Testis (tissue), 5 donors: Measurements from ENCODE around the gene LRRC15. TPM values are rescaled to one million over a fixed set of nuclear protein-coding genes. Genes with fewer than 3 reads are reported as not detected.

Experiments
- DNase-seq: peaks from one replicate; pipeline ENCODE4 v3.0.0-alpha.2; 2019
- H3K27ac ChIP-seq, 2 donors: fragments of 200-600 bp; sonication (generic); one replicate each; pipeline ENCODE4 v1.5.1; 2019
- H3K27me3 ChIP-seq: fragments of 200-600 bp; sonication (generic); one replicate; pipeline ENCODE4 v1.5.1; 2019
- H3K36me3 ChIP-seq: fragments of 200-600 bp; sonication (generic); one replicate; pipeline ENCODE4 v1.5.1; 2017; ENCODE audit warnings: low read depth; ENCODE audit errors: missing control alignments
- H3K4me1 ChIP-seq: fragments of 200-600 bp; sonication (generic); one replicate; pipeline ENCODE4 v1.5.1; 2019
- H3K4me3 ChIP-seq, 2 donors: fragments of 200-600 bp; sonication (generic); one replicate each; pipeline ENCODE4 v1.5.1; 2017 to 2019
- H3K9me3 ChIP-seq: fragments of 200-600 bp; sonication (generic); one replicate; pipeline ENCODE4 v1.5.1; 2017
- POLR2A ChIP-seq: fragments of 450-650 bp; IDR thresholded peaks from one replicate; pipeline ENCODE4 v1.6.1; 2017; ENCODE audit warnings: antibody characterized with exemption, mild to moderate bottlenecking, moderate library complexity
- WGBS, 2 donors: methylation state at CpG; one replicate each; pipeline ENCODE4 v1.1.5; 2018; 5-methylcytosine and 5-hydroxymethylcytosine counted together
- intact Hi-C: fragments of 100-400 bp; cut with DNase I; formaldehyde crosslinking; loops from one replicate; pipeline ENCODE4 v1.15.1; 2023; ENCODE audit warnings: low total_unique reads
- long read RNA-seq, 2 donors: transcript quantifications; one replicate each; lab custom pipeline, GENCODE V29; 2026
- polyA plus RNA-seq: library from polyadenylated mRNA; stranded (reverse); fragments of 350-450 nt; fragmentation: Illumina TruSeq; extraction: RNeasy Lipid Tissue Mini Kit (QIAGEN cat#74804); gene quantifications from one replicate; pipeline ENCODE4 v1.2.3, GENCODE V29; 2014; ENCODE audit warnings: low read depth, low replicate concordance; ENCODE audit not compliant: insufficient read depth
- total RNA-seq, 2 donors: library from RNA; depleted of rRNA; stranded (reverse); fragments of >200 nt; gene quantifications; one replicate each; pipeline ENCODE4 v1.2.3, GENCODE V29; 2016
- TF ChIP-seq, protein P1 (sequence below), 3 experiments: fragments of 450-650 bp in 2 of 3; fragments of 200-600 bp in 1 of 3; sonication (generic) in 1 of 3; IDR thresholded peaks; one replicate each; pipeline ENCODE4 v1.5.1; 2016 to 2019; ENCODE audit warnings: antibody characterized with exemption in 3 of 3, mild to moderate bottlenecking in 2 of 3, moderate library complexity in 1 of 3

Gene LRRC15
- total RNA-seq (under 1 TPM in 1 of 2 donors, not detected in 1; 0.06 TPM), polyA plus RNA-seq (0.75 TPM)
- long read RNA-seq, donor 1 = 0 reads
- long read RNA-seq, donor 2 = 0 reads

GRCh38 chr3:194369522-194370279 lies at the start of gene LRRC15:
LRRC15 (minus strand) TSS chr3:194369743; CDS start chr3:194361043, 8,700 bp downstream.
- no peak within 1 kb of the TSS for H3K4me3 ChIP-seq
- no peaks in the 10 kb centered on the region for H3K36me3 ChIP-seq
- WGBS, 2 donors = 30 to 33% methylated on average over 13 to 21 of the region's 21 CpGs
- no peaks in the 10 kb centered on the region for H3K9me3 ChIP-seq
- intact Hi-C loops = no loop called here
- no peak within 1 kb of the TSS for H3K27ac ChIP-seq
- TF ChIP-seq, protein P1, sequence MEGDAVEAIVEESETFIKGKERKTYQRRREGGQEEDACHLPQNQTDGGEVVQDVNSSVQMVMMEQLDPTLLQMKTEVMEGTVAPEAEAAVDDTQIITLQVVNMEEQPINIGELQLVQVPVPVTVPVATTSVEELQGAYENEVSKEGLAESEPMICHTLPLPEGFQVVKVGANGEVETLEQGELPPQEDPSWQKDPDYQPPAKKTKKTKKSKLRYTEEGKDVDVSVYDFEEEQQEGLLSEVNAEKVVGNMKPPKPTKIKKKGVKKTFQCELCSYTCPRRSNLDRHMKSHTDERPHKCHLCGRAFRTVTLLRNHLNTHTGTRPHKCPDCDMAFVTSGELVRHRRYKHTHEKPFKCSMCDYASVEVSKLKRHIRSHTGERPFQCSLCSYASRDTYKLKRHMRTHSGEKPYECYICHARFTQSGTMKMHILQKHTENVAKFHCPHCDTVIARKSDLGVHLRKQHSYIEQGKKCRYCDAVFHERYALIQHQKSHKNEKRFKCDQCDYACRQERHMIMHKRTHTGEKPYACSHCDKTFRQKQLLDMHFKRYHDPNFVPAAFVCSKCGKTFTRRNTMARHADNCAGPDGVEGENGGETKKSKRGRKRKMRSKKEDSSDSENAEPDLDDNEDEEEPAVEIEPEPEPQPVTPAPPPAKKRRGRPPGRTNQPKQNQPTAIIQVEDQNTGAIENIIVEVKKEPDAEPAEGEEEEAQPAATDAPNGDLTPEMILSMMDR (IDR thresholded peaks at IDR 0.05) = no peak
- H3K27me3 ChIP-seq = no peaks in the 10 kb centered on the region
- peak; percentile 23 for DNase-seq
- H3K4me1 ChIP-seq = no peaks in the 10 kb centered on the region

DNA sequence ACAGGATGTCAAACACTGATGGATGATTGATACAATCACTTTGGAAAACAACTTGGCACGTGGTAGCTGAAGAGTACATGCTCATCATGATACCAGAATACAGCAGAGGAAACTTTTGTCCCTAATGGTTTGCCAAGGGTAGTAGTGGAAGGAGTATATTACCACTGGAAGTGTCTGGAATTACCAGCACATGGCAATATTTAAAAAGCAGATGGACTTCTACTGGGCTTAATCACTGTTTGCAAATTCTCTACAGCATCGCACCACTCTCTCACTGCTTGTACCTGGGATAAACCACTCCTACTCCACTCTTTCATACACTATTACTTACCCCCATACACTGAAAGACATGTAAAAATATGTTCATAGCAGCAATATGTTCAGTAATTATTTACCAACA lies 49.1 kb upstream of the LRRC15 start:
- Histone ChIP-seq H3K9me3 (no peaks in the 10 kb centered on the region), H3K36me3 (no peaks in the 10 kb centered on the region), H3K27me3 (no peaks in the 10 kb centered on the region), H3K27ac (no peak overlapping the region), H3K4me3 (no peak overlapping the region), H3K4me1 (no peaks in the 10 kb centered on the region)
- no peak for TF ChIP-seq POLR2A
- TF ChIP-seq, protein P1 (IDR thresholded peaks at IDR 0.05) = no peak
- intact Hi-C loops = no loop called here
- DNase-seq = no peak
- WGBS, 2 donors = 94 to 95% methylated on average over 2 of the region's 2 CpGs

DNA sequence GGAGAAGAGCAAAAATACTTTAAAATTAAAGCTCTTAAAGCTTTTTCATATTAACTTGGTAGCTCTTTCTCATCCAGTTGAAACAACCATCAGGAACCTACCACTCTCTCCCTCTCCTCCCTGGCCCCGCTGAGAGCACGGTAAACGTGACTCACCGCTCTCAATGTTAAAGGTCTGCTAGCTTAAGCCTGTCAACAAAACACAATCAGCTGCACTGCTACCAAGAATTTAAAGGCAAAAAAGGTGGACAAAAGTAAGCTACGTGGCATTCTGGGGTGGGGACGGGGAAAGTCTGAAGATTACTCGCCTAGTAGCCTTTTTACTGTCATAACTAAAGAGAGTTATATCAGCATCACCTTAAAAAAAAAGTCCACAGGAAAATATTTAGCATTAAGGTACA lies 37.9 kb upstream of the LRRC15 start:
- no peak overlapping the region for H3K4me3 ChIP-seq
- 95% methylated on average over 7 of the region's 7 CpGs for WGBS, 2 donors
- DNase-seq = no peak
- no peaks in the 10 kb centered on the region for H3K4me1 ChIP-seq
- H3K36me3 ChIP-seq = no peaks in the 10 kb centered on the region
- H3K9me3 ChIP-seq = no peaks in the 10 kb centered on the region
- no peaks in the 10 kb centered on the region for H3K27me3 ChIP-seq
- no peak overlapping the region for H3K27ac ChIP-seq
- intact Hi-C loops = no loop called here
- TF ChIP-seq, protein P1 (IDR thresholded peaks at IDR 0.05) = no peak

DNA sequence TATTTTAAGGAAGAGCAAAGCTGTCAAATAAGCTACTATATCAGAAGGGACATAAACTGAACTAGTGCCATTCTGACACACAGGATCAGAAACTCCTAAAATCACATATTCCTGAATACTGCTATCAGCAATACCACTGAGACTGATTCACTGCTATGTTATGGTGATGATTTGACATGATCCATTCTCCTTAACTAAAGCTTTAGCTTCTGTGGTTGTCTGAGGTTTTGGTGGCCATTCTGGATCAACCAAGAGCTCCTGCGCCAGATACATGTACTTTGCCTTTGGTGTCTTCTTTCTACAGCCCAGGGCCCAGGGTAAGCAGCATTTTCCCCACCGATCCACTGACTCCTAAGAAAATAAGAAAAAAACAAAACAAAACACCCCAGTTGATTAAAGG lies 36.2 kb upstream of the LRRC15 start:
- Histone ChIP-seq H3K27ac (no peak overlapping the region), H3K4me3 (no peak overlapping the region), H3K27me3 (no peaks in the 10 kb centered on the region), H3K9me3 (no peaks in the 10 kb centered on the region), H3K4me1 (no peaks in the 10 kb centered on the region), H3K36me3 (no peaks in the 10 kb centered on the region)
- 81 to 93% methylated on average over 2 of the region's 2 CpGs for WGBS, 2 donors
- intact Hi-C loops = no loop called here
- no peak for TF ChIP-seq POLR2A
- TF ChIP-seq, protein P1 (IDR thresholded peaks at IDR 0.05) = no peak
- no peak for DNase-seq
